Measurements from ENCODE around the gene DIRAS1. TPM values are rescaled to one million over a fixed set of nuclear protein-coding genes. Genes with fewer than 3 reads are reported as not detected.

DIRAS1 gene
- polyA plus RNA-seq, 1 donor = 2.6 TPM

- no peak overlapping the region for H3K27ac ChIP-seq (ENCODE audit: low read length)
- WGBS (ENCODE audit: insufficient coverage, low lambda C conversion rate) = 33% methylated on average over 1 of the region's 15 CpGs
- H3K9me3 ChIP-seq (ENCODE audit: control insufficient read depth, low read depth, low read length) = peaks cover 3% of the 10 kb centered on the region
- H3K36me3 ChIP-seq (ENCODE audit: control insufficient read depth, insufficient read depth, low read length) = no peaks in the 10 kb centered on the region
- no peak overlapping the region for H3K4me3 ChIP-seq (ENCODE audit: low read length)
- no peak for DNase-seq
- no peaks in the 10 kb centered on the region for H3K4me1 ChIP-seq (ENCODE audit: control insufficient read depth, insufficient read depth, low read length)
- H3K27me3 ChIP-seq (ENCODE audit: control insufficient read depth, insufficient read depth, low read length) = peaks cover 53% of the 10 kb centered on the region
Measured at GRCh38 chr19:2726160-2726855, 5.1 kb upstream of the DIRAS1 start.

GRCh38 chr19:2724148-2724557 is 3.0 kb upstream of the DIRAS1 start:
- no peak for DNase-seq
- no CpG with 5 or more reads among the region's 7 CpGs for WGBS (ENCODE audit: insufficient coverage, low lambda C conversion rate)
- H3K9me3 ChIP-seq (ENCODE audit: control insufficient read depth, low read depth, low read length) = peaks cover 11% of the 10 kb centered on the region
- no peaks in the 10 kb centered on the region for H3K4me1 ChIP-seq (ENCODE audit: control insufficient read depth, insufficient read depth, low read length)
- no peak overlapping the region for H3K27ac ChIP-seq (ENCODE audit: low read length)
- peaks cover 67% of the 10 kb centered on the region for H3K27me3 ChIP-seq (ENCODE audit: control insufficient read depth, insufficient read depth, low read length)
- H3K4me3 ChIP-seq (ENCODE audit: low read length) = no peak overlapping the region
- no peaks in the 10 kb centered on the region for H3K36me3 ChIP-seq (ENCODE audit: control insufficient read depth, insufficient read depth, low read length)

DNA sequence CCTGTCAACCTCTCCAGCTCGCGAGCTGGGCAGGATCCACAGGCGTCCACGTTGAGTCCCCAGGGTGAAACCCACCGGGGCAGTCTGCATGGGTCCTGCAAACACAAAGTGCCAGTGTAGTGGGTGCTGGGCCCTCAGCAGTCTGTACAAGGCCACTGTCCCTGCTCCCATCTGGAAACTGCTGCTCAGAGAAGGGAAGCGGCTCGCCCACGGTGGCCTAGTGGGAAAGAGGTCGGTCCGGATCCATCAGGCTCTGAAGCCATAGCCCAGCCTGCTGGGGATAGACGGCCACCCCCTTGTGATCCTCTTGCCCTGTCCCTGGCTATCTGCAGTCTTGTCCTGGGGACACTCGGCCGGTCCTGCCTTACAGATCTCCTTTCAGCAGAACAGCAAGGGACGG is 2.6 kb upstream of the DIRAS1 start:
- Histone ChIP-seq H3K27me3 (ENCODE audit: control insufficient read depth, insufficient read depth, low read length) (peaks cover 71% of the 10 kb centered on the region), H3K36me3 (ENCODE audit: control insufficient read depth, insufficient read depth, low read length) (no peaks in the 10 kb centered on the region), H3K4me3 (ENCODE audit: low read length) (no peak overlapping the region), H3K27ac (ENCODE audit: low read length) (no peak overlapping the region), H3K4me1 (ENCODE audit: control insufficient read depth, insufficient read depth, low read length) (no peaks in the 10 kb centered on the region), H3K9me3 (ENCODE audit: control insufficient read depth, low read depth, low read length) (peaks cover 11% of the 10 kb centered on the region)
- WGBS (ENCODE audit: insufficient coverage, low lambda C conversion rate) = no CpG with 5 or more reads among the region's 14 CpGs
- DNase-seq = no peak

DNA sequence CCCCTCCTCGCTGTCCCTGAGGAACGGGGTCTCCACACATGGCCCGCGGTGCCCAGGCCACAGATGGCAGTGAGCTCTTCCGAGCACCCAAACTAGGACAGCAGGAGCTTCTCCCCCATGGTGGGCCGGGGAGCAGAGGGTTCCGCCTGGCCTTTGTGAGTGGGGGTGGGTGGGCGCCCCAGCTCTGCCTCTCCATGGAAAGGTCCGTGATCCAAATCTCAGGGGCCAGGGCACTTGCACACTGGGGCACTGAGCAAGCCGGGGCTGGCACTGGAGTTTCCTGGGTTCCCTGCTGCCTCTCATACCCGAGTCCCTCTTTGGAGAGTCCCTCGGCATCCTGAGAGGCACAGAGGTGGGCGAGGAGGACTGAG is 2.2 kb upstream of the DIRAS1 start:
- no peak overlapping the region for H3K27ac ChIP-seq (ENCODE audit: low read length)
- peaks cover 11% of the 10 kb centered on the region for H3K9me3 ChIP-seq (ENCODE audit: control insufficient read depth, low read depth, low read length)
- H3K36me3 ChIP-seq (ENCODE audit: control insufficient read depth, insufficient read depth, low read length) = no peaks in the 10 kb centered on the region
- H3K27me3 ChIP-seq (ENCODE audit: control insufficient read depth, insufficient read depth, low read length) = peaks cover 69% of the 10 kb centered on the region
- no peak overlapping the region for H3K4me3 ChIP-seq (ENCODE audit: low read length)
- no peak for DNase-seq
- WGBS (ENCODE audit: insufficient coverage, low lambda C conversion rate) = no CpG with 5 or more reads among the region's 13 CpGs
- H3K4me1 ChIP-seq (ENCODE audit: control insufficient read depth, insufficient read depth, low read length) = no peaks in the 10 kb centered on the region

- H3K4me3 ChIP-seq (ENCODE audit: low read length) = no peak overlapping the region
- peaks cover 66% of the 10 kb centered on the region for H3K27me3 ChIP-seq (ENCODE audit: control insufficient read depth, insufficient read depth, low read length)
- no peaks in the 10 kb centered on the region for H3K36me3 ChIP-seq (ENCODE audit: control insufficient read depth, insufficient read depth, low read length)
- no peak overlapping the region for H3K27ac ChIP-seq (ENCODE audit: low read length)
- peaks cover 11% of the 10 kb centered on the region for H3K9me3 ChIP-seq (ENCODE audit: control insufficient read depth, low read depth, low read length)
- H3K4me1 ChIP-seq (ENCODE audit: control insufficient read depth, insufficient read depth, low read length) = no peaks in the 10 kb centered on the region
- WGBS (ENCODE audit: insufficient coverage, low lambda C conversion rate) = 100% methylated on average over 1 of the region's 28 CpGs
- DNase-seq = no peak
Measured at GRCh38 chr19:2722541-2723344, 1.6 kb upstream of the DIRAS1 start.

DNA sequence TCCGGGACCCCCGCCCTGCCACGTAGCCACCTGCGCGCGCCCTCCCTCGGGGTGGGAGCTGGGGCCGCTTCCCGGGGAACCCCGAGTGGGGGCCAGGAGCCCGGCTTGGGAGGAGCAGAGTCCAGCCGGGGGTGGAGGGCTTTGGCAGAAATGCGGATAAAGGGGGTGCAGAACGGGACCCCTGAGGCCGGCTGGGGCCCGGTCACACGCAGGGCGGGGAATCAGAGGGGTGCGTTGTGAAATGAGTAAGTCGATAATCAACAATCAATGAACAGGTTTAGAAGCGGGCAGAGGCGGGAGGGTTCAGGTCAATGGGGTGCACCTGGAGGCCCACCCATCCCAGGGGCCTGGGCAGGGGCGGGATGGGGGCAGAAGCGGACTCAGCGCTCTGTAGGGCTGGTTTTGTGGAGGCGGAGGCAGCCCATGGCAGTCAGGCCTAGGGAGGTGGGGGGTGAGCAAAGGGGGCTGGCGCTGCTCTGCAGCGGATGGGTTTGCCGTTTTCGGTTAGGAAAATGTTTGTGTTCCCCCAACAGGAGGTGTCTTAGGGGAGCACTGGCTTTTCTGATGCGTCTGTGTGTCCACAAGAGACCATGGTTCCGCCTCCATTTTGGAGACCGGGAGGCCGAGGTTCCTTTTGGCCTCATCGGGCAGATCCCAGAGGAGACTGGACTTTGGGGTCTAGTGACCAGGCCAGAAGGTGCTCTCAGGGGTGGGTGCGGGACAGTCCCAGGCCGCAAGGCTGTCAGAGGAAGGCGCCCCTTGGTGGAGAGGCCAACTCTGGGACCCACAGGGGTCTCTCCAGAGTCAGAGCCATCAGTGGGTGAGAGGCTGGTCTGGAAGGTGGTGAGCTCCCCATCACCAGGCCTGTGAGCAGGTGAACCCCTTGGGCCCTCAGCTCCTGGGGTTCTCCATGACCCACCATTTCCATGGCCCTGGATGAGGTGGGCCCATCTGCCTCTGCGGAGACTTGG is 683 bp upstream of the DIRAS1 start:
- no peaks in the 10 kb centered on the region for H3K36me3 ChIP-seq (ENCODE audit: control insufficient read depth, insufficient read depth, low read length)
- no peaks in the 10 kb centered on the region for H3K4me1 ChIP-seq (ENCODE audit: control insufficient read depth, insufficient read depth, low read length)
- DNase-seq = no peak
- H3K27ac ChIP-seq (ENCODE audit: low read length) = no peak overlapping the region
- no peak overlapping the region for H3K4me3 ChIP-seq (ENCODE audit: low read length)
- H3K9me3 ChIP-seq (ENCODE audit: control insufficient read depth, low read depth, low read length) = peaks cover 16% of the 10 kb centered on the region
- peaks cover 57% of the 10 kb centered on the region for H3K27me3 ChIP-seq (ENCODE audit: control insufficient read depth, insufficient read depth, low read length)
- no CpG with 5 or more reads among the region's 39 CpGs for WGBS (ENCODE audit: insufficient coverage, low lambda C conversion rate)

DNA sequence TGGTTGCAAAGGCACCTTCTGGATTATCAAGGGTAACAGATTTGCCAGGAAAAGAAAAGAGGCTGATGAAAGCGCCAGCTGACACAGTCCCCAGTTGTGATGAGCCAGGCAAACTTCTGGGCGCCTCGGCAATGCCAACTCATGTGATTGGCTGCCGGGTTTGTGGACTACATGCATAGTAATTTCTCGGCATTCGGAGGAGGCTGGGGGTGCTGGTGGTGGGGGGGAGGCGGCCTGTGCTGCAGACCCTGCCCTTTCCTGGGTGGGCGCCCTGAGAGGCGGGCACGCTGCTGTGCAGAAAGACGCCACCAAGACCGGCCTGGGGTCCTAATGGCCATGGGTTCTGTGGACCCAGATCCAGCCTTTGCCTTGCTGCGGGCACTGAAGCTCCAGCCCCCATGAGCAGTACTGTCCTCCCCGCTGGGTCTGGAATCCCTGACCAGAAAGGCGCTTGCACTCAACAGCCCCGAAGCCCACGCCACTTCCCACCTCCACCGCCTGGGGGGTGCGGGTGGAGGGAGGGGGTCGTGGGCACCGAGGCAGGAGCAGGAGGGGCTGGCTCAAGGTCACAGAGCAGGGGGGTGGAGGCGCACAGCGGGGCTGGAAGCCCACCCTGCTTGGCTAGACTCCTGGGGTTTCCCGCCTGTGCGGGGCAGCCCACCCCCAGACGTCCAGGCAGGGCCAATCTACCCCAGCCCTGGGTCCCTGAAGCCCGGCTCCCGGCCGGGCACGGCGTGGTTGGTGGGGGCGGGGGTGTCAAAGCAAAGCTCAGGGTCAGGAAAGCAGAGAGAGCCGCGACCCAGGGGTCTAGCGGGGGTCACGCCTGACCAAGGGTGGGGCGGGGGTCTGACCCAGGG is 1.0 kb downstream of the DIRAS1 start:
- Histone ChIP-seq H3K4me3 (ENCODE audit: low read length) (no peak overlapping the region), H3K27me3 (ENCODE audit: control insufficient read depth, insufficient read depth, low read length) (peaks cover 48% of the 10 kb centered on the region)
- WGBS (ENCODE audit: insufficient coverage, low lambda C conversion rate) = no CpG with 5 or more reads among the region's 37 CpGs

GRCh38 chr19:2719232-2719735 is 1.9 kb downstream of the DIRAS1 start:
- peaks cover 32% of the 10 kb centered on the region for H3K9me3 ChIP-seq (ENCODE audit: control insufficient read depth, low read depth, low read length)
- H3K27ac ChIP-seq (ENCODE audit: low read length) = no peak overlapping the region
- H3K4me3 ChIP-seq (ENCODE audit: low read length) = no peak overlapping the region
- no peaks in the 10 kb centered on the region for H3K4me1 ChIP-seq (ENCODE audit: control insufficient read depth, insufficient read depth, low read length)
- no peaks in the 10 kb centered on the region for H3K36me3 ChIP-seq (ENCODE audit: control insufficient read depth, insufficient read depth, low read length)
- DNase-seq = no peak
- peaks cover 47% of the 10 kb centered on the region for H3K27me3 ChIP-seq (ENCODE audit: control insufficient read depth, insufficient read depth, low read length)
- WGBS (ENCODE audit: insufficient coverage, low lambda C conversion rate) = no CpG with 5 or more reads among the region's 7 CpGs

More for the DNA sequence above, 1.0 kb downstream of the DIRAS1 start:
- no peak overlapping the region for H3K27ac ChIP-seq (ENCODE audit: low read length)
- DNase-seq = no peak
- H3K9me3 ChIP-seq (ENCODE audit: control insufficient read depth, low read depth, low read length) = peaks cover 28% of the 10 kb centered on the region
- H3K36me3 ChIP-seq (ENCODE audit: control insufficient read depth, insufficient read depth, low read length) = no peaks in the 10 kb centered on the region
- no peaks in the 10 kb centered on the region for H3K4me1 ChIP-seq (ENCODE audit: control insufficient read depth, insufficient read depth, low read length)

GRCh38 chr19:2717638-2718541 is 3.3 kb downstream of the DIRAS1 start:
- Histone ChIP-seq H3K27me3 (ENCODE audit: control insufficient read depth, insufficient read depth, low read length) (peaks cover 33% of the 10 kb centered on the region), H3K27ac (ENCODE audit: low read length) (no peak overlapping the region), H3K36me3 (ENCODE audit: control insufficient read depth, insufficient read depth, low read length) (no peaks in the 10 kb centered on the region), H3K4me1 (ENCODE audit: control insufficient read depth, insufficient read depth, low read length) (no peaks in the 10 kb centered on the region), H3K9me3 (ENCODE audit: control insufficient read depth, low read depth, low read length) (peaks cover 29% of the 10 kb centered on the region), H3K4me3 (ENCODE audit: low read length) (no peak overlapping the region)
- no peak for DNase-seq
- no CpG with 5 or more reads among the region's 52 CpGs for WGBS (ENCODE audit: insufficient coverage, low lambda C conversion rate)
